SK-N-SH (cell line): ENCODE measurements around the gene SLC26A5. TPM values are rescaled to one million over a fixed set of nuclear protein-coding genes. Genes with fewer than 3 reads are reported as not detected.

Experiments used
- CTCF ChIA-PET: fragments of 300-600, 350-600 bp; formaldehyde crosslinking; extraction: SDS; loops from one replicate; lab custom pipeline; 2021; lab: Yijun Ruan, JAX
- POLR2A ChIA-PET: fragments of 350-600 bp; sonication (Branson Sonifier 250); formaldehyde crosslinking; extraction: SDS; loops from one replicate; lab custom pipeline; 2020; ENCODE audit warnings: antibody characterized with exemption, inconsistent platforms; lab: Yijun Ruan, JAX
- DNase-seq: peaks from one replicate; pipeline ENCODE4 v3.0.0; 2012
- H2AFZ ChIP-seq: fragments of 200-600 bp; sonication (generic); 2 replicates; pipeline ENCODE4 v1.8.1; 2016; ENCODE audit warnings: antibody characterized with exemption, mild to moderate bottlenecking, low read depth
- H3F3A ChIP-seq: fragments of 200-600 bp; sonication (generic); replicated peaks from 2 replicates; pipeline ENCODE3; 2016; ENCODE audit warnings: antibody characterized with exemption, mild to moderate bottlenecking; ENCODE audit not compliant: insufficient read depth
- H3K27ac ChIP-seq, 2 experiments: fragments of 200-500 bp in 1 of 2; fragments of 200-600 bp in 1 of 2; sonication (Bioruptor generic) in 1 of 2; sonication (generic), shearing (Covaris generic) in 1 of 2; 2 replicates each; pipeline versions ENCODE4 v1.5.1 to v1.6.1; 2014 to 2016; ENCODE audit warnings: low read depth in 2 of 2, inconsistent platforms in 1 of 2, low read length in 1 of 2, mild to moderate bottlenecking in 1 of 2, mixed read lengths in 1 of 2
- H3K27me3 ChIP-seq: fragments of 200-600 bp; sonication (generic), shearing (Covaris generic); 2 replicates; pipeline ENCODE4 v1.6.1; 2016; ENCODE audit warnings: mixed run types; ENCODE audit not compliant: insufficient read depth
- H3K36me3 ChIP-seq, 2 experiments: fragments of 200-500 bp in 1 of 2; fragments of 200-600 bp in 1 of 2; sonication (Bioruptor generic) in 1 of 2; sonication (generic) in 1 of 2; replicated peaks in 1 of 2; 2 replicates each; pipeline versions ENCODE3 to v1.5.1; 2014 to 2016; ENCODE audit warnings: low read length in 1 of 2, mild to moderate bottlenecking in 1 of 2; ENCODE audit not compliant: insufficient read depth in 2 of 2, control insufficient read depth in 1 of 2
- H3K4me1 ChIP-seq, 2 experiments: fragments of 200-500 bp in 1 of 2; fragments of 200-600 bp in 1 of 2; sonication (Bioruptor generic) in 1 of 2; sonication (generic), shearing (Covaris generic) in 1 of 2; 2 replicates each; pipeline versions ENCODE4 v1.5.1 to v1.6.1; 2014 to 2016; ENCODE audit warnings: low read depth in 1 of 2, low read length in 1 of 2, mixed run types in 1 of 2; ENCODE audit not compliant: insufficient read depth in 2 of 2, control insufficient read depth in 1 of 2
- H3K4me2 ChIP-seq: fragments of 200-600 bp; sonication (generic), shearing (Covaris generic); 2 replicates; pipeline ENCODE4 v1.6.1; 2017; ENCODE audit warnings: mixed run types
- H3K4me3 ChIP-seq, 2 experiments: fragments of 200-500 bp in 1 of 2; fragments of 200-600 bp in 1 of 2; sonication (Bioruptor generic) in 1 of 2; sonication (generic), shearing (Covaris generic) in 1 of 2; 2 replicates each; pipeline versions ENCODE4 v1.5.1 to v1.8.1; 2014 to 2016; ENCODE audit warnings: low read depth in 2 of 2, inconsistent platforms in 1 of 2, low read length in 1 of 2, mild to moderate bottlenecking in 1 of 2, mixed read lengths in 1 of 2, moderate library complexity in 1 of 2
- H3K79me2 ChIP-seq: fragments of 200-600 bp; sonication (generic); 2 replicates; pipeline ENCODE4 v1.8.1; 2017; ENCODE audit warnings: mild to moderate bottlenecking; ENCODE audit not compliant: insufficient read depth
- H3K9ac ChIP-seq: fragments of 200-600 bp; sonication (generic); 2 replicates; pipeline ENCODE4 v1.6.1; 2017; ENCODE audit warnings: mixed run types
- H3K9me2 ChIP-seq: fragments of 200-600 bp; sonication (generic); 2 replicates; pipeline ENCODE4 v1.6.1; 2017; ENCODE audit warnings: mixed run types
- H3K9me3 ChIP-seq: fragments of 200-600 bp; sonication (generic); 2 replicates; pipeline ENCODE4 v1.6.1; 2017; ENCODE audit warnings: mixed run types, mild to moderate bottlenecking, moderate library complexity
- H4K20me1 ChIP-seq: fragments of 200-600 bp; sonication (generic); 2 replicates; pipeline ENCODE4 v1.6.1; 2017; ENCODE audit warnings: mild to moderate bottlenecking, mixed run types; ENCODE audit not compliant: insufficient read depth
- FOXJ3 ChIP-seq: sonication (generic); formaldehyde crosslinking; IDR thresholded peaks from 2 replicates; pipeline ENCODE4 v1.5.1; 2020; ENCODE audit warnings: mild to moderate bottlenecking, missing genetic modification reagents
- JUND ChIP-seq: IDR thresholded peaks from 2 replicates; pipeline ENCODE4 v1.4.0; 2012
- RCOR1 ChIP-seq: fragments of 150-350 bp; IDR thresholded peaks from 2 replicates; pipeline ENCODE4 v1.6.1; 2017; ENCODE audit warnings: antibody characterized with exemption, low read length
- RFX5 ChIP-seq: IDR thresholded peaks from 2 replicates; pipeline ENCODE4 v1.6.1; 2012; ENCODE audit warnings: mild to moderate bottlenecking, improper control_type of control experiment, low read length
- WGBS: methylation state at CpG from one replicate; pipeline ENCODE4 v1.1.6; 2017; ENCODE audit warnings: low lambda C conversion rate; 5-methylcytosine and 5-hydroxymethylcytosine counted together
- polyA plus RNA-seq, 3 experiments: library from polyadenylated mRNA; depleted of rRNA; stranded (reverse); fragments of >200 nt; gene quantifications; 2 replicates each; pipeline ENCODE4 v1.2.3, GENCODE V29; 2012
- TF ChIP-seq, protein P1 (sequence below): IDR thresholded peaks from 2 replicates; pipeline ENCODE4; 2012
- TF ChIP-seq, protein P2 (sequence below): fragments of 150-350 bp; IDR thresholded peaks from 2 replicates; pipeline ENCODE4 v1.6.1; 2016; ENCODE audit warnings: mild to moderate bottlenecking, low read depth, low read length
- TF ChIP-seq, protein P3 (sequence below): fragments of 150-350 bp; IDR thresholded peaks from 2 replicates; pipeline ENCODE4 v1.6.1; 2017; ENCODE audit warnings: antibody characterized with exemption, low read length, low read depth, borderline replicate concordance
- TF ChIP-seq, protein P4 (sequence below): IDR thresholded peaks from 2 replicates; pipeline ENCODE4 v1.6.1; 2012; ENCODE audit warnings: mild to moderate bottlenecking, low read depth, low read length, moderate library complexity
- TF ChIP-seq, protein P5 (sequence below): IDR thresholded peaks from 2 replicates; pipeline ENCODE4 v1.4.0; 2012; ENCODE audit warnings: low read depth, borderline replicate concordance
- TF ChIP-seq, protein P6 (sequence below): IDR thresholded peaks from 2 replicates; pipeline ENCODE4 v1.4.0; 2012; ENCODE audit warnings: low read depth

SLC26A5 gene
- polyA plus RNA-seq, 1 of the 3 experiments (the other 2 are of a cell fraction) = not detected

DNA sequence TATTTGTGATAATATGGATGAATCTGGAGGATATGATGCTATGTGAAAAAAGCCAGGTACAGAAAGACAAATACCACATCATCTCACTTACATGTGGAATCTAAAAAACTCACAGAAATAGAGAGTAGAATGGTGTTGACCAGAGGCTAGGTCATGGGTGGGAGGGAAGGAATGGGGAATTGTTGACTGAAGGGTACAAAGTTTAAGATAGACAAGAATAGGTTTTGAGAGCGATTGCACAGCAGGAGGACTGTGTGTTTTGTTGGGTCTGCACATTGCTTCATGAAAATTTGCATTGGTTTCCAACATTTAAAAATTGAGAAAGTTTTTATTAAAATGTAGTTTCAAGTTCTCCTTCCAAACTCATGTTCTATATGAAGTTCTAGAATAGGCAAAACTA, 8.4 kb downstream of the SLC26A5 start:
- WGBS = 16% methylated on average over 1 of the region's 1 CpG
- H3K9ac ChIP-seq = no peak overlapping the region
- POLR2A ChIA-PET = interaction anchor here (0.7 kb wide), 1 partner anchor 30 kb away, joined by 4 read pairs; no protein-coding TSS in a partner anchor

More for the DNA sequence above, 8.4 kb downstream of the SLC26A5 start:
- Histone ChIP-seq H3K9me2 (no peaks in the 10 kb centered on the region), H3K27ac (no peak overlapping the region), H4K20me1 (no peaks in the 10 kb centered on the region), H3K36me3 (no peaks in the 10 kb centered on the region), H3K79me2 (no peaks in the 10 kb centered on the region), H3K27me3 (0 out of 2 replicates have a peak, but pooled peaks cover 18% of the 10 kb centered on the region), H3K4me3 (no peak overlapping the region), H3K4me2 (no peak overlapping the region), H3F3A (no peaks in the 10 kb centered on the region), H3K9me3 (no peaks in the 10 kb centered on the region), H2AFZ (no peak overlapping the region), H3K4me1 (no peaks in the 10 kb centered on the region)
- CTCF ChIA-PET = interaction anchor here (0.8 kb wide), 1 partner anchor 9 kb away, joined by 3 read pairs; no protein-coding TSS in a partner anchor
- TF ChIP-seq, protein P1, sequence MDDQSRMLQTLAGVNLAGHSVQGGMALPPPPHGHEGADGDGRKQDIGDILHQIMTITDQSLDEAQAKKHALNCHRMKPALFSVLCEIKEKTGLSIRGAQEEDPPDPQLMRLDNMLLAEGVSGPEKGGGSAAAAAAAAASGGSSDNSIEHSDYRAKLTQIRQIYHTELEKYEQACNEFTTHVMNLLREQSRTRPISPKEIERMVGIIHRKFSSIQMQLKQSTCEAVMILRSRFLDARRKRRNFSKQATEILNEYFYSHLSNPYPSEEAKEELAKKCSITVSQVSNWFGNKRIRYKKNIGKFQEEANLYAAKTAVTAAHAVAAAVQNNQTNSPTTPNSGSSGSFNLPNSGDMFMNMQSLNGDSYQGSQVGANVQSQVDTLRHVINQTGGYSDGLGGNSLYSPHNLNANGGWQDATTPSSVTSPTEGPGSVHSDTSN = no peak
- TF ChIP-seq JUND (no peak), FOXJ3 (CRISPR knock-in tag) (no peak), RFX5 (no peak), RCOR1 (no peak)
- TF ChIP-seq, protein P2, sequence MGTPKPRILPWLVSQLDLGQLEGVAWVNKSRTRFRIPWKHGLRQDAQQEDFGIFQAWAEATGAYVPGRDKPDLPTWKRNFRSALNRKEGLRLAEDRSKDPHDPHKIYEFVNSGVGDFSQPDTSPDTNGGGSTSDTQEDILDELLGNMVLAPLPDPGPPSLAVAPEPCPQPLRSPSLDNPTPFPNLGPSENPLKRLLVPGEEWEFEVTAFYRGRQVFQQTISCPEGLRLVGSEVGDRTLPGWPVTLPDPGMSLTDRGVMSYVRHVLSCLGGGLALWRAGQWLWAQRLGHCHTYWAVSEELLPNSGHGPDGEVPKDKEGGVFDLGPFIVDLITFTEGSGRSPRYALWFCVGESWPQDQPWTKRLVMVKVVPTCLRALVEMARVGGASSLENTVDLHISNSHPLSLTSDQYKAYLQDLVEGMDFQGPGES = no peak
- TF ChIP-seq, protein P3, sequence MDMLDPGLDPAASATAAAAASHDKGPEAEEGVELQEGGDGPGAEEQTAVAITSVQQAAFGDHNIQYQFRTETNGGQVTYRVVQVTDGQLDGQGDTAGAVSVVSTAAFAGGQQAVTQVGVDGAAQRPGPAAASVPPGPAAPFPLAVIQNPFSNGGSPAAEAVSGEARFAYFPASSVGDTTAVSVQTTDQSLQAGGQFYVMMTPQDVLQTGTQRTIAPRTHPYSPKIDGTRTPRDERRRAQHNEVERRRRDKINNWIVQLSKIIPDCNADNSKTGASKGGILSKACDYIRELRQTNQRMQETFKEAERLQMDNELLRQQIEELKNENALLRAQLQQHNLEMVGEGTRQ = no peak
- TF ChIP-seq, protein P4, sequence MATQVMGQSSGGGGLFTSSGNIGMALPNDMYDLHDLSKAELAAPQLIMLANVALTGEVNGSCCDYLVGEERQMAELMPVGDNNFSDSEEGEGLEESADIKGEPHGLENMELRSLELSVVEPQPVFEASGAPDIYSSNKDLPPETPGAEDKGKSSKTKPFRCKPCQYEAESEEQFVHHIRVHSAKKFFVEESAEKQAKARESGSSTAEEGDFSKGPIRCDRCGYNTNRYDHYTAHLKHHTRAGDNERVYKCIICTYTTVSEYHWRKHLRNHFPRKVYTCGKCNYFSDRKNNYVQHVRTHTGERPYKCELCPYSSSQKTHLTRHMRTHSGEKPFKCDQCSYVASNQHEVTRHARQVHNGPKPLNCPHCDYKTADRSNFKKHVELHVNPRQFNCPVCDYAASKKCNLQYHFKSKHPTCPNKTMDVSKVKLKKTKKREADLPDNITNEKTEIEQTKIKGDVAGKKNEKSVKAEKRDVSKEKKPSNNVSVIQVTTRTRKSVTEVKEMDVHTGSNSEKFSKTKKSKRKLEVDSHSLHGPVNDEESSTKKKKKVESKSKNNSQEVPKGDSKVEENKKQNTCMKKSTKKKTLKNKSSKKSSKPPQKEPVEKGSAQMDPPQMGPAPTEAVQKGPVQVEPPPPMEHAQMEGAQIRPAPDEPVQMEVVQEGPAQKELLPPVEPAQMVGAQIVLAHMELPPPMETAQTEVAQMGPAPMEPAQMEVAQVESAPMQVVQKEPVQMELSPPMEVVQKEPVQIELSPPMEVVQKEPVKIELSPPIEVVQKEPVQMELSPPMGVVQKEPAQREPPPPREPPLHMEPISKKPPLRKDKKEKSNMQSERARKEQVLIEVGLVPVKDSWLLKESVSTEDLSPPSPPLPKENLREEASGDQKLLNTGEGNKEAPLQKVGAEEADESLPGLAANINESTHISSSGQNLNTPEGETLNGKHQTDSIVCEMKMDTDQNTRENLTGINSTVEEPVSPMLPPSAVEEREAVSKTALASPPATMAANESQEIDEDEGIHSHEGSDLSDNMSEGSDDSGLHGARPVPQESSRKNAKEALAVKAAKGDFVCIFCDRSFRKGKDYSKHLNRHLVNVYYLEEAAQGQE = no peak
- TF ChIP-seq, protein P5, sequence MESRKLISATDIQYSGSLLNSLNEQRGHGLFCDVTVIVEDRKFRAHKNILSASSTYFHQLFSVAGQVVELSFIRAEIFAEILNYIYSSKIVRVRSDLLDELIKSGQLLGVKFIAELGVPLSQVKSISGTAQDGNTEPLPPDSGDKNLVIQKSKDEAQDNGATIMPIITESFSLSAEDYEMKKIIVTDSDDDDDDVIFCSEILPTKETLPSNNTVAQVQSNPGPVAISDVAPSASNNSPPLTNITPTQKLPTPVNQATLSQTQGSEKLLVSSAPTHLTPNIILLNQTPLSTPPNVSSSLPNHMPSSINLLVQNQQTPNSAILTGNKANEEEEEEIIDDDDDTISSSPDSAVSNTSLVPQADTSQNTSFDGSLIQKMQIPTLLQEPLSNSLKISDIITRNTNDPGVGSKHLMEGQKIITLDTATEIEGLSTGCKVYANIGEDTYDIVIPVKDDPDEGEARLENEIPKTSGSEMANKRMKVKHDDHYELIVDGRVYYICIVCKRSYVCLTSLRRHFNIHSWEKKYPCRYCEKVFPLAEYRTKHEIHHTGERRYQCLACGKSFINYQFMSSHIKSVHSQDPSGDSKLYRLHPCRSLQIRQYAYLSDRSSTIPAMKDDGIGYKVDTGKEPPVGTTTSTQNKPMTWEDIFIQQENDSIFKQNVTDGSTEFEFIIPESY = no peak
- TF ChIP-seq, protein P6, sequence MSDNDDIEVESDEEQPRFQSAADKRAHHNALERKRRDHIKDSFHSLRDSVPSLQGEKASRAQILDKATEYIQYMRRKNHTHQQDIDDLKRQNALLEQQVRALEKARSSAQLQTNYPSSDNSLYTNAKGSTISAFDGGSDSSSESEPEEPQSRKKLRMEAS = no peak
- no peak for DNase-seq
